Fibroblast of lung (primary cell): ENCODE measurements around the gene EPS8L1. TPM values are rescaled to one million over a fixed set of nuclear protein-coding genes. Genes with fewer than 3 reads are reported as not detected.

Experiments used
- DNase-seq, 2 donors: peaks; one replicate each; pipeline versions ENCODE4 v3.0.0 to v3.0.0-alpha.2; 2010; ENCODE audit warnings: low read depth in 2 of 2
- H2AFZ ChIP-seq: 2 replicates; pipeline ENCODE4 v1.5.1; 2012; ENCODE audit warnings: low read length, control low read depth, inconsistent platforms
- H3K27ac ChIP-seq: 2 replicates; pipeline ENCODE4 v1.5.1; 2011; ENCODE audit warnings: low read length, control low read depth; ENCODE audit not compliant: insufficient read depth
- H3K27me3 ChIP-seq: 2 replicates; pipeline ENCODE4 v1.5.1; 2011; ENCODE audit warnings: mild to moderate bottlenecking, low read length; ENCODE audit not compliant: control insufficient read depth, insufficient read depth
- H3K36me3 ChIP-seq: 2 replicates; pipeline ENCODE4 v1.5.1; 2011; ENCODE audit warnings: low read length; ENCODE audit not compliant: control insufficient read depth, insufficient read depth
- H3K4me1 ChIP-seq: 2 replicates; pipeline ENCODE4 v1.5.1; 2011; ENCODE audit warnings: low read length; ENCODE audit not compliant: control insufficient read depth, insufficient read depth; ENCODE audit errors: extremely low read depth
- H3K4me2 ChIP-seq: 2 replicates; pipeline ENCODE4 v1.5.1; 2011; ENCODE audit warnings: low read length, control low read depth; ENCODE audit not compliant: insufficient read depth; ENCODE audit errors: extremely low read depth
- H3K4me3 ChIP-seq, 4 experiments: fragments of 200-600 bp in 1 of 4; sonication (generic) in 1 of 4; replicated peaks in 1 of 4; 2 replicates each; pipeline ENCODE4 v1.5.1; 2011 to 2016; ENCODE audit warnings: low read length in 4 of 4, low read depth in 3 of 4, mild to moderate bottlenecking in 3 of 4, control low read depth in 2 of 4, inconsistent platforms in 1 of 4, mixed read lengths in 1 of 4; ENCODE audit not compliant: insufficient read depth in 1 of 4; ENCODE audit errors: control extremely low read depth in 1 of 4
- H3K79me2 ChIP-seq: 2 replicates; pipeline ENCODE4 v1.5.1; 2012; ENCODE audit warnings: mild to moderate bottlenecking, low read length, inconsistent platforms; ENCODE audit not compliant: control insufficient read depth, insufficient read depth
- H3K9ac ChIP-seq: 2 replicates; pipeline ENCODE4 v1.5.1; 2011; ENCODE audit warnings: mild to moderate bottlenecking, low read length, control low read depth; ENCODE audit not compliant: insufficient read depth
- H3K9me3 ChIP-seq: 2 replicates; pipeline ENCODE4 v1.5.1; 2012; ENCODE audit warnings: low read depth, low read length; ENCODE audit not compliant: control insufficient read depth, insufficient read depth
- H4K20me1 ChIP-seq: 2 replicates; pipeline ENCODE4 v1.5.1; 2011; ENCODE audit warnings: low read length; ENCODE audit not compliant: control insufficient read depth, insufficient read depth; ENCODE audit errors: extremely low read depth
- CTCF ChIP-seq, 2 donors: IDR thresholded peaks in 1 of 2; conservative IDR thresholded peaks in 1 of 2; 1 replicate in 1 of 2; 2 replicates in 1 of 2; pipeline ENCODE4 v1.5.1; 2011 to 2012; ENCODE audit warnings: low read length in 2 of 2, control low read depth in 1 of 2, inconsistent platforms in 1 of 2, low read depth in 1 of 2, mild to moderate bottlenecking in 1 of 2
- EZH2 ChIP-seq: IDR thresholded peaks from 2 replicates; pipeline ENCODE4 v1.5.1; 2012; ENCODE audit warnings: low read length, control low read depth, mild to moderate bottlenecking; ENCODE audit errors: missing control alignments
- polyA plus RNA-seq, 2 donors: library from polyadenylated mRNA; depleted of rRNA in 1 of 2; stranded (reverse) in 1 of 2; unstranded in 1 of 2; fragments of >200 nt; gene quantifications; 2 replicates each; pipeline ENCODE4 v1.2.1, GENCODE V29; 2011 to 2012; ENCODE audit warnings: missing spikeins in 1 of 2
- total RNA-seq: library from RNA; depleted of rRNA; stranded (reverse); fragments of >200 nt; gene quantifications from 2 replicates; pipeline ENCODE4 v1.2.1, GENCODE V29; 2014

EPS8L1 gene
- total and polyA plus RNA-seq, 2 donors (not counting 1 experiment from before 2014, with no cell fraction given) = 0.17 to 1.9 TPM

- Histone ChIP-seq H2AFZ (no peak overlapping the region), H3K9me3 (no peaks in the 10 kb centered on the region), H3K27ac (no peak overlapping the region), H3K27me3 (no peaks in the 10 kb centered on the region), H3K4me2 (no peak overlapping the region), H3K4me3 (no peak overlapping the region), H3K36me3 (peaks cover 25% of the 10 kb centered on the region), H3K79me2 (no peaks in the 10 kb centered on the region), H4K20me1 (no peaks in the 10 kb centered on the region), H3K4me1 (peaks cover 9% of the 10 kb centered on the region), H3K9ac (no peak overlapping the region)
- no peak for DNase-seq
- no peak for TF ChIP-seq EZH2
- TF ChIP-seq CTCF (conservative IDR thresholded peaks at IDR 0.05 in 1 of 2, IDR thresholded peaks at IDR 0.05 in 1 of 2; ENCODE audit: low read depth in 1 of 2, low read length in 2 of 2) = no peak
Observed at GRCh38 chr19:55091955-55092354, 16.3 kb downstream of the EPS8L1 start.

GRCh38 chr19:55092423-55093318 lies 17.0 kb downstream of the EPS8L1 start:
- no peak overlapping the region for H3K27ac ChIP-seq
- no peak overlapping the region for H2AFZ ChIP-seq
- H3K79me2 ChIP-seq = no peaks in the 10 kb centered on the region
- H4K20me1 ChIP-seq = no peaks in the 10 kb centered on the region
- H3K36me3 ChIP-seq = peaks cover 26% of the 10 kb centered on the region
- no peak overlapping the region for H3K4me2 ChIP-seq
- no peaks in the 10 kb centered on the region for H3K9me3 ChIP-seq
- H3K4me3 ChIP-seq = no peak overlapping the region
- no peak for DNase-seq
- H3K9ac ChIP-seq = no peak overlapping the region
- TF ChIP-seq EZH2 = no peak
- TF ChIP-seq CTCF (conservative IDR thresholded peaks at IDR 0.05 in 1 of 2, IDR thresholded peaks at IDR 0.05 in 1 of 2; ENCODE audit: low read depth in 1 of 2, low read length in 2 of 2) = no peak
- H3K4me1 ChIP-seq = peaks cover 7% of the 10 kb centered on the region
- H3K27me3 ChIP-seq = no peaks in the 10 kb centered on the region

- H3K9ac ChIP-seq = no peak overlapping the region
- H3K4me1 ChIP-seq = peaks cover 4% of the 10 kb centered on the region
- TF ChIP-seq CTCF (conservative IDR thresholded peaks at IDR 0.05 in 1 of 2, IDR thresholded peaks at IDR 0.05 in 1 of 2; ENCODE audit: low read depth in 1 of 2, low read length in 2 of 2) (no peak), EZH2 (no peak)
- no peaks in the 10 kb centered on the region for H3K9me3 ChIP-seq
- peaks cover 30% of the 10 kb centered on the region for H3K36me3 ChIP-seq
- peaks cover 1% of the 10 kb centered on the region for H4K20me1 ChIP-seq
- H3K27me3 ChIP-seq = no peaks in the 10 kb centered on the region
- H3K4me2 ChIP-seq = no peak overlapping the region
- H3K27ac ChIP-seq = no peak overlapping the region
- H3K4me3 ChIP-seq = no peak overlapping the region
- no peak overlapping the region for H2AFZ ChIP-seq
- DNase-seq = no peak
- H3K79me2 ChIP-seq = no peaks in the 10 kb centered on the region
Observed at GRCh38 chr19:55094456-55095259, 19.0 kb downstream of the EPS8L1 start.
